Natural killer cell (primary cell): ENCODE measurements around the gene ADAMTSL1. TPM values are rescaled to one million over a fixed set of nuclear protein-coding genes. Genes with fewer than 3 reads are reported as not detected.

Experiments
- ATAC-seq, 3 donors: fragments of 150-1000 bp in 2 of 3; fragments of 200-7000 bp in 1 of 3; cut with Tn5 transposase; 1 replicate in 1 of 3; 2 replicates in 2 of 3; pipeline ENCODE4 v1.10.0; 2021; ENCODE audit warnings: mild to moderate bottlenecking in 2 of 3, moderate library complexity in 2 of 3
- DNase-seq, 2 donors: peaks; one replicate each; pipeline versions ENCODE4 v3.0.0 to v3.0.0-alpha.2; 2013 to 2021; ENCODE audit warnings: mixed read lengths in 1 of 2
- H3K27ac ChIP-seq: one replicate; pipeline ENCODE4 v1.5.1; 2013; ENCODE audit warnings: mild to moderate bottlenecking, low read length
- H3K27me3 ChIP-seq: one replicate; pipeline ENCODE4 v1.6.1; 2013; ENCODE audit warnings: low read length; ENCODE audit not compliant: control insufficient read depth, insufficient read depth
- H3K36me3 ChIP-seq: one replicate; pipeline ENCODE4 v1.6.1; 2013; ENCODE audit warnings: low read length; ENCODE audit not compliant: control insufficient read depth, insufficient read depth
- H3K4me1 ChIP-seq: one replicate; pipeline ENCODE4 v1.6.1; 2013; ENCODE audit warnings: low read length; ENCODE audit not compliant: control insufficient read depth, insufficient read depth
- H3K4me3 ChIP-seq: one replicate; pipeline ENCODE4 v1.5.1; 2013; ENCODE audit warnings: low read length
- H3K9me3 ChIP-seq: one replicate; pipeline ENCODE4 v1.6.1; 2013; ENCODE audit warnings: low read length; ENCODE audit not compliant: control insufficient read depth, insufficient read depth
- H3K27ac Mint-ChIP-seq, 2 donors: one replicate each; pipeline ENCODE4 v1.8.0; 2022; ENCODE audit warnings: mild to moderate bottlenecking in 2 of 2, mixed read lengths in 2 of 2, moderate library complexity in 1 of 2
- H3K27me3 Mint-ChIP-seq, 2 donors: one replicate each; pipeline ENCODE4 v1.8.0; 2022; ENCODE audit warnings: low read depth in 2 of 2, mixed read lengths in 2 of 2
- H3K36me3 Mint-ChIP-seq: one replicate; pipeline ENCODE4 v1.8.0; 2022; ENCODE audit warnings: mixed read lengths
- H3K4me1 Mint-ChIP-seq, 2 donors: one replicate each; pipeline ENCODE4 v1.8.0; 2022; ENCODE audit warnings: mixed read lengths in 2 of 2
- H3K4me3 Mint-ChIP-seq: one replicate; pipeline ENCODE4 v1.8.0; 2022; ENCODE audit warnings: mild to moderate bottlenecking, moderate library complexity, mixed read lengths
- H3K9me3 Mint-ChIP-seq, 2 donors: one replicate each; pipeline ENCODE4 v1.8.0; 2022; ENCODE audit warnings: mixed read lengths in 2 of 2
- WGBS: methylation state at CpG from one replicate; pipeline ENCODE4 v1.1.7; 2013; ENCODE audit warnings: missing lambda C conversion rate; ENCODE audit not compliant: insufficient coverage; 5-methylcytosine and 5-hydroxymethylcytosine counted together
- intact Hi-C: fragments of 100-400 bp; cut with micrococcal nuclease; formaldehyde crosslinking; loops from one replicate; pipeline ENCODE4 v1.14.2; 2022
- total RNA-seq, 4 donors: library from RNA; stranded (reverse); fragments of 120-200 nt in 1 of 4; gene quantifications; one replicate each; pipeline versions ENCODE4 v1.2.3 to v1.2.4, GENCODE V29; 2013 to 2022
- TF ChIP-seq, protein P1 (sequence below): fragments of 200-600 bp; IDR thresholded peaks from one replicate; pipeline ENCODE4 v1.8.0; 2022; ENCODE audit warnings: antibody characterized with exemption

The ADAMTSL1 gene
- total RNA-seq, 3 donors from 2014 or later (not counting 1 experiment from before 2014, with no cell fraction given): not detected

GRCh38 chr9:18771011-18771410 lies 297.1 kb downstream of the ADAMTSL1 start:
- H3K9me3 Mint-ChIP-seq: no peaks in the 10 kb centered on the region
- DNase-seq: no peak
- intact Hi-C loops: no loop called here
- WGBS: 73% methylated on average over 2 of the region's 2 CpGs
- no peaks in the 10 kb centered on the region for H3K36me3 Mint-ChIP-seq
- TF ChIP-seq, protein P1, sequence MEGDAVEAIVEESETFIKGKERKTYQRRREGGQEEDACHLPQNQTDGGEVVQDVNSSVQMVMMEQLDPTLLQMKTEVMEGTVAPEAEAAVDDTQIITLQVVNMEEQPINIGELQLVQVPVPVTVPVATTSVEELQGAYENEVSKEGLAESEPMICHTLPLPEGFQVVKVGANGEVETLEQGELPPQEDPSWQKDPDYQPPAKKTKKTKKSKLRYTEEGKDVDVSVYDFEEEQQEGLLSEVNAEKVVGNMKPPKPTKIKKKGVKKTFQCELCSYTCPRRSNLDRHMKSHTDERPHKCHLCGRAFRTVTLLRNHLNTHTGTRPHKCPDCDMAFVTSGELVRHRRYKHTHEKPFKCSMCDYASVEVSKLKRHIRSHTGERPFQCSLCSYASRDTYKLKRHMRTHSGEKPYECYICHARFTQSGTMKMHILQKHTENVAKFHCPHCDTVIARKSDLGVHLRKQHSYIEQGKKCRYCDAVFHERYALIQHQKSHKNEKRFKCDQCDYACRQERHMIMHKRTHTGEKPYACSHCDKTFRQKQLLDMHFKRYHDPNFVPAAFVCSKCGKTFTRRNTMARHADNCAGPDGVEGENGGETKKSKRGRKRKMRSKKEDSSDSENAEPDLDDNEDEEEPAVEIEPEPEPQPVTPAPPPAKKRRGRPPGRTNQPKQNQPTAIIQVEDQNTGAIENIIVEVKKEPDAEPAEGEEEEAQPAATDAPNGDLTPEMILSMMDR: no peak
- peaks cover 11 to 19% of the 10 kb centered on the region in 2 donors for H3K27me3 Mint-ChIP-seq
- Histone ChIP-seq H3K9me3 (no peaks in the 10 kb centered on the region), H3K36me3 (no peaks in the 10 kb centered on the region), H3K27me3 (no peaks in the 10 kb centered on the region), H3K4me3 (no peak overlapping the region), H3K27ac (no peak overlapping the region), H3K4me1 (no peaks in the 10 kb centered on the region)
- H3K4me1 Mint-ChIP-seq: no peaks in the 10 kb centered on the region
- ATAC-seq: no peak
- H3K27ac Mint-ChIP-seq: no peak overlapping the region
- H3K4me3 Mint-ChIP-seq: no peak overlapping the region

DNA sequence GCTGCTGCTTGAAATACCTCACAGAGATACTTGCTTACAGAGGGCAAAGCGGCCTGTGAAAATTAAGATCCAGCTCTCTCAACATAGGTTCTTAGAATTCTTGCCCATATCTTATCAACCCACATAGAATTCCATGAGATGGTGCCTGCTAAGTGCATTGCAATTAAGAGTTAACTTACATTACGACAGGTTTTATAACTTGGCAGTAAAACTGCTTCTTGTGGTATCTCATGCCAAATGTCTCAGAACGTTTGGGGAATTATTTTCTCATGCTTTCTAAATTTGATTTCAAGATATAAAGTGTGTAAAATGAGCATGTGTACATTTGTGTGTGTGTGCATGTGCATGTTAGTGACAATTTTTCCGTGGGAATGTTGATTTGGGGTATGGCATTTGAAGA lies 297.8 kb downstream of the ADAMTSL1 start:
- H3K9me3 Mint-ChIP-seq: no peaks in the 10 kb centered on the region
- ATAC-seq: no peak
- no peaks in the 10 kb centered on the region for H3K36me3 ChIP-seq
- H3K4me3 ChIP-seq: no peak overlapping the region
- H3K27ac ChIP-seq: no peak overlapping the region
- no peaks in the 10 kb centered on the region for H3K9me3 ChIP-seq
- WGBS: 65% methylated on average over 4 of the region's 4 CpGs
- intact Hi-C loops: no loop called here
- H3K4me3 Mint-ChIP-seq: no peak overlapping the region
- no peaks in the 10 kb centered on the region for H3K36me3 Mint-ChIP-seq
- H3K27ac Mint-ChIP-seq: no peak overlapping the region
- no peaks in the 10 kb centered on the region for H3K4me1 ChIP-seq
- no peaks in the 10 kb centered on the region for H3K27me3 ChIP-seq
- peaks cover 7 to 13% of the 10 kb centered on the region in 2 donors for H3K27me3 Mint-ChIP-seq
- no peaks in the 10 kb centered on the region for H3K4me1 Mint-ChIP-seq
- TF ChIP-seq, protein P1: no peak
- DNase-seq: no peak

GRCh38 chr9:18775241-18775640 lies 301.3 kb downstream of the ADAMTSL1 start:
- Histone ChIP-seq H3K36me3 (no peaks in the 10 kb centered on the region), H3K27ac (no peak overlapping the region), H3K4me3 (no peak overlapping the region), H3K27me3 (no peaks in the 10 kb centered on the region), H3K4me1 (no peaks in the 10 kb centered on the region), H3K9me3 (no peaks in the 10 kb centered on the region)
- Mint-ChIP-seq H3K27ac (no peak overlapping the region), H3K9me3 (no peaks in the 10 kb centered on the region), H3K4me1 (no peaks in the 10 kb centered on the region), H3K4me3 (no peak overlapping the region), H3K36me3 (no peaks in the 10 kb centered on the region), H3K27me3 (peaks cover 4 to 7% of the 10 kb centered on the region in 2 donors)
- no CpG with 5 or more reads among the region's 1 CpG for WGBS
- TF ChIP-seq, protein P1: no peak
- ATAC-seq (no peak), DNase-seq (no peak)
- intact Hi-C loops: no loop called here

DNA sequence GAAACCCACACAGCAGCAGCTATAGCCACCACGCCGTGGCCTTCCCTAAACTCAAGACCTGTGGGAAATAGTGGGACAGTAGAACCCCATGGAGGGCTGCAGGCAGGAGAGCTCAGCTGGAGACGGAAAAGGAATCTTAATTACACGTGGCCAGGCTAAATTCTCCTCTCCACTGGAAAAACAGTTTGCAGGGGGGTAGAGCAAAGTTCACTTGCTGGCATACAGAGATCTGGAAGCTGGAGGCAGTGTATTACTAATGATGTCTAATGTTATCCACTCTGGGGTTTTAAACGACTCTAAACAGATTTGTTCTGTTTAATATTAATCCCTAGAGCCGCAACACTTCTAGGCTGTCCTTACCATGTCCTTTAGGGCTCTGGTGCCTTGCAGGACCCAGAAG lies 302.0 kb downstream of the ADAMTSL1 start:
- Mint-ChIP-seq H3K36me3 (no peaks in the 10 kb centered on the region), H3K4me1 (no peaks in the 10 kb centered on the region), H3K4me3 (no peak overlapping the region), H3K9me3 (no peaks in the 10 kb centered on the region), H3K27me3 (peaks cover 4 to 7% of the 10 kb centered on the region in 2 donors), H3K27ac (no peak overlapping the region)
- Histone ChIP-seq H3K27me3 (no peaks in the 10 kb centered on the region), H3K4me3 (no peak overlapping the region), H3K36me3 (no peaks in the 10 kb centered on the region), H3K27ac (no peak overlapping the region), H3K9me3 (no peaks in the 10 kb centered on the region), H3K4me1 (no peaks in the 10 kb centered on the region)
- WGBS: 90% methylated on average over 6 of the region's 6 CpGs
- ATAC-seq (no peak), DNase-seq (no peak)
- intact Hi-C loops: no loop called here
- TF ChIP-seq, protein P1: no peak
